Measurements from ENCODE around the gene GDPD5. TPM values are rescaled to one million over a fixed set of nuclear protein-coding genes. Genes with fewer than 3 reads are reported as not detected.

The GDPD5 gene
- total RNA-seq, 1 experiment from 2014 or later: 12.2 TPM

- no peak for ATAC-seq
Observed at GRCh38 chr11:75503531-75504099, 22.1 kb downstream of the GDPD5 start.

More at GRCh38 chr11:75503531-75504099, 22.1 kb downstream of the GDPD5 start:
- no peak overlapping the region for H3K27ac Mint-ChIP-seq
- H3K4me3 Mint-ChIP-seq: no peak overlapping the region
- DNase-seq (ENCODE audit: low spot score): no peak
- H3K9me3 Mint-ChIP-seq: no peaks in the 10 kb centered on the region
- ChIA-PET POLR2A (no interaction called here), CTCF (interaction anchor here (0.8 to 1.4 kb wide), 2 partner anchors 94 to 114 kb away, joined by 4 to 6 read pairs; no protein-coding TSS in a partner anchor)
- no peaks in the 10 kb centered on the region for H3K36me3 Mint-ChIP-seq
- no peaks in the 10 kb centered on the region for H3K27me3 Mint-ChIP-seq (ENCODE audit: low read depth)
- H3K4me1 Mint-ChIP-seq: no peaks in the 10 kb centered on the region; the same call in 1 of the 2 replicates
- TF ChIP-seq ETV6 (CRISPR knock-in tag; IDR thresholded peaks at IDR 0.05) (no peak), ZNF219 (CRISPR knock-in tag; IDR thresholded peaks at IDR 0.05; ENCODE audit: borderline replicate concordance) (no peak), ATF6 (CRISPR knock-in tag; IDR thresholded peaks at IDR 0.05) (no peak), CDX4 (CRISPR knock-in tag; IDR thresholded peaks at IDR 0.05; ENCODE audit: borderline replicate concordance) (no peak), ZSCAN18 (CRISPR knock-in tag; IDR thresholded peaks at IDR 0.05) (no peak), NR1H2 (CRISPR knock-in tag; IDR thresholded peaks at IDR 0.05) (no peak), FOXJ3 (CRISPR knock-in tag; IDR thresholded peaks at IDR 0.05; ENCODE audit: borderline replicate concordance) (no peak), ERG (CRISPR knock-in tag; IDR thresholded peaks at IDR 0.05) (no peak), E2F5 (CRISPR knock-in tag; IDR thresholded peaks at IDR 0.05) (no peak), ZBTB21 (CRISPR knock-in tag; IDR thresholded peaks at IDR 0.05; ENCODE audit: borderline replicate concordance) (no peak), GABPB1 (CRISPR knock-in tag; IDR thresholded peaks at IDR 0.05) (no peak), NR3C1 (CRISPR knock-in tag; conservative IDR thresholded peaks at IDR 0.05; ENCODE audit: low read depth) (no peak), USF2 (CRISPR knock-in tag; IDR thresholded peaks at IDR 0.05) (no peak), IRF2 (CRISPR knock-in tag; IDR thresholded peaks at IDR 0.05; ENCODE audit: borderline replicate concordance, low read depth) (no peak), GRHL2 (CRISPR knock-in tag; IDR thresholded peaks at IDR 0.05; ENCODE audit: insufficient replicate concordance, severe bottlenecking) (no peak), SMAD4 (CRISPR knock-in tag; IDR thresholded peaks at IDR 0.05) (no peak), ZMAT4 (CRISPR knock-in tag; IDR thresholded peaks at IDR 0.05) (no peak)
